Activated T-cell treated with anti-CD3 and anti-CD28 coated beads for 48 hours (primary cell): Measurements from ENCODE around the gene CWC27.

Source experiments
- DNase-seq: peaks from one replicate; pipeline ENCODE4 v3.0.0-alpha.2; 2020; ENCODE audit warnings: low read depth

CWC27 gene

GRCh38 chr5:64980176-64980575 is 211.4 kb downstream of the CWC27 start:
- DNase-seq = no peak

- no peak for DNase-seq
Observed at GRCh38 chr5:64987768-64988167, 219.0 kb downstream of the CWC27 start.

GRCh38 chr5:65009207-65009606 is 240.5 kb downstream of the CWC27 start:
- no peak for DNase-seq

- DNase-seq = no peak
Observed at GRCh38 chr5:65010841-65011240, 242.1 kb downstream of the CWC27 start.

GRCh38 chr5:65012301-65012892 is 243.7 kb downstream of the CWC27 start:
- DNase-seq = no peak

GRCh38 chr5:65013166-65013565 is 244.4 kb downstream of the CWC27 start:
- DNase-seq = no peak

- no peak for DNase-seq
Observed at GRCh38 chr5:65014769-65015168, 246.0 kb downstream of the CWC27 start.

- no peak for DNase-seq
Observed at GRCh38 chr5:65015767-65016166, 247.0 kb downstream of the CWC27 start.

GRCh38 chr5:65017636-65018035 is 248.9 kb downstream of the CWC27 start:
- no peak for DNase-seq

GRCh38 chr5:65018763-65019162 is 250.0 kb downstream of the CWC27 start:
- no peak for DNase-seq

GRCh38 chr5:65020492-65020891 is 251.8 kb downstream of the CWC27 start:
- no peak for DNase-seq

GRCh38 chr5:65021527-65022226 is 252.9 kb downstream of the CWC27 start:
- DNase-seq = no peak

- DNase-seq = no peak
Observed at GRCh38 chr5:65022932-65023331, 254.2 kb downstream of the CWC27 start.

- no peak for DNase-seq
Observed at GRCh38 chr5:65024681-65025080, 256.0 kb downstream of the CWC27 start.

GRCh38 chr5:65026816-65027548 is 258.3 kb downstream of the CWC27 start:
- no peak for DNase-seq

- no peak for DNase-seq
Observed at GRCh38 chr5:65029178-65029577, 260.4 kb downstream of the CWC27 start.

GRCh38 chr5:65030056-65030455 is 261.3 kb downstream of the CWC27 start:
- no peak for DNase-seq

GRCh38 chr5:65032250-65032649 is 263.5 kb downstream of the CWC27 start:
- DNase-seq = no peak

GRCh38 chr5:65034029-65034812 is 265.5 kb downstream of the CWC27 start:
- no peak for DNase-seq

- no peak for DNase-seq
Observed at GRCh38 chr5:65034813-65035209, 266.1 kb downstream of the CWC27 start.

- DNase-seq = peak; percentile 73
Observed at GRCh38 chr5:65035211-65036206, 266.8 kb downstream of the CWC27 start.
